HL-60 (cell line): ENCODE measurements around the gene CCDC88C.

Experiments used
- DNase-seq, 2 experiments: peaks; one replicate each; pipeline ENCODE4 v3.0.0-alpha.2; 2010 to 2020; ENCODE audit warnings: low read depth in 1 of 2, low spot score in 1 of 2
- H3K27ac ChIP-seq: fragments of 250-450 bp; sonication (Bioruptor Pico); replicated peaks from 2 replicates; pipeline ENCODE4 v1.5.1; 2020; ENCODE audit warnings: mild to moderate bottlenecking, moderate library complexity
- H3K27me3 ChIP-seq: fragments of 250-450 bp; sonication (Bioruptor Pico); 2 replicates; pipeline ENCODE4 v1.5.1; 2021; ENCODE audit warnings: mild to moderate bottlenecking, moderate library complexity; ENCODE audit not compliant: insufficient read depth, poor library complexity, severe bottlenecking
- H3K4me3 ChIP-seq: replicated peaks from 2 replicates; pipeline ENCODE4 v1.5.1; 2011; ENCODE audit warnings: mild to moderate bottlenecking, control low read depth, low read length; ENCODE audit not compliant: insufficient read depth
- GABPA ChIP-seq: IDR thresholded peaks from 2 replicates; pipeline ENCODE4 v1.6.1; 2012; ENCODE audit warnings: low read depth
- POLR2AphosphoS5 ChIP-seq: IDR thresholded peaks from 2 replicates; pipeline ENCODE4 v1.6.1; 2012; ENCODE audit warnings: low read depth
- SPI1 ChIP-seq: IDR thresholded peaks from 2 replicates; pipeline ENCODE4 v1.6.1; 2012; ENCODE audit warnings: low read depth, mild to moderate bottlenecking, borderline replicate concordance
- TF ChIP-seq, protein P1 (sequence below): IDR thresholded peaks from one replicate; pipeline ENCODE4 v1.5.1; 2011; ENCODE audit warnings: low read length, control low read depth, inconsistent platforms; ENCODE audit not compliant: insufficient read depth
- TF ChIP-seq, protein P2 (sequence below): IDR thresholded peaks from 2 replicates; pipeline ENCODE4 v1.6.1; 2012; ENCODE audit warnings: low read depth; ENCODE audit not compliant: insufficient replicate concordance

CCDC88C gene

GRCh38 chr14:91414475-91414833 is 3.2 kb downstream of the CCDC88C start:
- H3K27ac ChIP-seq = no peak overlapping the region
- TF ChIP-seq POLR2AphosphoS5 (no peak), GABPA (no peak), SPI1 (no peak)
- TF ChIP-seq, protein P1, sequence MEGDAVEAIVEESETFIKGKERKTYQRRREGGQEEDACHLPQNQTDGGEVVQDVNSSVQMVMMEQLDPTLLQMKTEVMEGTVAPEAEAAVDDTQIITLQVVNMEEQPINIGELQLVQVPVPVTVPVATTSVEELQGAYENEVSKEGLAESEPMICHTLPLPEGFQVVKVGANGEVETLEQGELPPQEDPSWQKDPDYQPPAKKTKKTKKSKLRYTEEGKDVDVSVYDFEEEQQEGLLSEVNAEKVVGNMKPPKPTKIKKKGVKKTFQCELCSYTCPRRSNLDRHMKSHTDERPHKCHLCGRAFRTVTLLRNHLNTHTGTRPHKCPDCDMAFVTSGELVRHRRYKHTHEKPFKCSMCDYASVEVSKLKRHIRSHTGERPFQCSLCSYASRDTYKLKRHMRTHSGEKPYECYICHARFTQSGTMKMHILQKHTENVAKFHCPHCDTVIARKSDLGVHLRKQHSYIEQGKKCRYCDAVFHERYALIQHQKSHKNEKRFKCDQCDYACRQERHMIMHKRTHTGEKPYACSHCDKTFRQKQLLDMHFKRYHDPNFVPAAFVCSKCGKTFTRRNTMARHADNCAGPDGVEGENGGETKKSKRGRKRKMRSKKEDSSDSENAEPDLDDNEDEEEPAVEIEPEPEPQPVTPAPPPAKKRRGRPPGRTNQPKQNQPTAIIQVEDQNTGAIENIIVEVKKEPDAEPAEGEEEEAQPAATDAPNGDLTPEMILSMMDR = no peak
- TF ChIP-seq, protein P2, sequence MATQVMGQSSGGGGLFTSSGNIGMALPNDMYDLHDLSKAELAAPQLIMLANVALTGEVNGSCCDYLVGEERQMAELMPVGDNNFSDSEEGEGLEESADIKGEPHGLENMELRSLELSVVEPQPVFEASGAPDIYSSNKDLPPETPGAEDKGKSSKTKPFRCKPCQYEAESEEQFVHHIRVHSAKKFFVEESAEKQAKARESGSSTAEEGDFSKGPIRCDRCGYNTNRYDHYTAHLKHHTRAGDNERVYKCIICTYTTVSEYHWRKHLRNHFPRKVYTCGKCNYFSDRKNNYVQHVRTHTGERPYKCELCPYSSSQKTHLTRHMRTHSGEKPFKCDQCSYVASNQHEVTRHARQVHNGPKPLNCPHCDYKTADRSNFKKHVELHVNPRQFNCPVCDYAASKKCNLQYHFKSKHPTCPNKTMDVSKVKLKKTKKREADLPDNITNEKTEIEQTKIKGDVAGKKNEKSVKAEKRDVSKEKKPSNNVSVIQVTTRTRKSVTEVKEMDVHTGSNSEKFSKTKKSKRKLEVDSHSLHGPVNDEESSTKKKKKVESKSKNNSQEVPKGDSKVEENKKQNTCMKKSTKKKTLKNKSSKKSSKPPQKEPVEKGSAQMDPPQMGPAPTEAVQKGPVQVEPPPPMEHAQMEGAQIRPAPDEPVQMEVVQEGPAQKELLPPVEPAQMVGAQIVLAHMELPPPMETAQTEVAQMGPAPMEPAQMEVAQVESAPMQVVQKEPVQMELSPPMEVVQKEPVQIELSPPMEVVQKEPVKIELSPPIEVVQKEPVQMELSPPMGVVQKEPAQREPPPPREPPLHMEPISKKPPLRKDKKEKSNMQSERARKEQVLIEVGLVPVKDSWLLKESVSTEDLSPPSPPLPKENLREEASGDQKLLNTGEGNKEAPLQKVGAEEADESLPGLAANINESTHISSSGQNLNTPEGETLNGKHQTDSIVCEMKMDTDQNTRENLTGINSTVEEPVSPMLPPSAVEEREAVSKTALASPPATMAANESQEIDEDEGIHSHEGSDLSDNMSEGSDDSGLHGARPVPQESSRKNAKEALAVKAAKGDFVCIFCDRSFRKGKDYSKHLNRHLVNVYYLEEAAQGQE = no peak
- H3K4me3 ChIP-seq = no peak overlapping the region
- no peaks in the 10 kb centered on the region for H3K27me3 ChIP-seq
- DNase-seq = no peak

- TF ChIP-seq POLR2AphosphoS5 (no peak), SPI1 (no peak), GABPA (no peak)
- TF ChIP-seq, protein P2 = no peak
- TF ChIP-seq, protein P1 = no peak
These were observed 3.8 kb downstream of the CCDC88C start for GRCh38 chr14:91413547-91414474.

GRCh38 chr14:91412939-91413338 is 4.7 kb downstream of the CCDC88C start:
- TF ChIP-seq, protein P1 = no peak
- TF ChIP-seq SPI1 = no peak
- TF ChIP-seq GABPA = no peak
- TF ChIP-seq, protein P2 = no peak
- TF ChIP-seq POLR2AphosphoS5 = no peak
- no peak overlapping the region for H3K4me3 ChIP-seq
- no peak overlapping the region for H3K27ac ChIP-seq
- DNase-seq = no peak
- H3K27me3 ChIP-seq = no peaks in the 10 kb centered on the region

More at GRCh38 chr14:91413547-91414474, 3.8 kb downstream of the CCDC88C start:
- Histone ChIP-seq H3K4me3 (no peak overlapping the region), H3K27ac (no peak overlapping the region), H3K27me3 (no peaks in the 10 kb centered on the region)
- no peak for DNase-seq
